GM23338 (cell line): Measurements from ENCODE around the gene ATG7. TPM values are rescaled to one million over a fixed set of nuclear protein-coding genes. Genes with fewer than 3 reads are reported as not detected.

ENCODE experiments used
- ATAC-seq: fragments of 200-7000 bp; cut with Tn5 transposase; 3 replicates; pipeline ENCODE4 v1.9.1; 2020
- DNase-seq: peaks from one replicate; pipeline ENCODE4 v3.0.0-alpha.2; 2015; ENCODE audit warnings: low spot score
- H2AFZ ChIP-seq: fragments of 200-600 bp; sonication (generic); 2 replicates; pipeline ENCODE4 v1.8.0; 2016; ENCODE audit warnings: antibody characterized with exemption, mild to moderate bottlenecking, moderate library complexity
- H3F3A ChIP-seq: fragments of 200-600 bp; sonication (generic); replicated peaks from 2 replicates; pipeline ENCODE4 v1.8.0; 2017; ENCODE audit warnings: antibody characterized with exemption, mixed run types, low read depth
- H3K27ac ChIP-seq: fragments of 200-600 bp; sonication (generic); 2 replicates; pipeline ENCODE4 v1.6.1; 2016; ENCODE audit warnings: low read depth
- H3K27me3 ChIP-seq: fragments of 200-600 bp; sonication (generic); 2 replicates; pipeline ENCODE4 v1.8.0; 2016; ENCODE audit warnings: mild to moderate bottlenecking, mixed run types, moderate library complexity; ENCODE audit not compliant: insufficient read depth
- H3K36me3 ChIP-seq: fragments of 200-600 bp; sonication (generic); 2 replicates; pipeline ENCODE4 v1.8.0; 2016; ENCODE audit warnings: mild to moderate bottlenecking; ENCODE audit not compliant: insufficient read depth
- H3K4me1 ChIP-seq: fragments of 200-600 bp; sonication (generic); 2 replicates; pipeline ENCODE4 v1.8.0; 2016; ENCODE audit warnings: mild to moderate bottlenecking, moderate library complexity; ENCODE audit not compliant: insufficient read depth
- H3K4me2 ChIP-seq: fragments of 200-600 bp; sonication (generic); 2 replicates; pipeline ENCODE4 v1.7.1; 2017; ENCODE audit warnings: mixed run types
- H3K4me3 ChIP-seq: fragments of 200-600 bp; sonication (generic); 2 replicates; pipeline ENCODE4 v1.6.1; 2016; ENCODE audit warnings: mixed run types
- H3K79me2 ChIP-seq: fragments of 200-600 bp; sonication (generic); replicated peaks from 2 replicates; pipeline ENCODE4 v1.8.0; 2017; ENCODE audit warnings: mild to moderate bottlenecking; ENCODE audit not compliant: insufficient read depth
- H3K9me2 ChIP-seq: fragments of 200-600 bp; sonication (generic); 2 replicates; pipeline ENCODE4 v1.8.0; 2017; ENCODE audit not compliant: insufficient read depth
- H4K20me1 ChIP-seq: fragments of 200-600 bp; sonication (generic); replicated peaks from 2 replicates; pipeline ENCODE4 v1.8.0; 2017; ENCODE audit warnings: mild to moderate bottlenecking; ENCODE audit not compliant: insufficient read depth
- H3K27ac Mint-ChIP-seq: 2 replicates; pipeline ENCODE4 v1.8.0; 2020; ENCODE audit warnings: inconsistent platforms, mild to moderate bottlenecking, moderate library complexity, mixed read lengths
- H3K27me3 Mint-ChIP-seq: 3 replicates; pipeline ENCODE4 v1.8.0; 2022; ENCODE audit warnings: low read depth, mild to moderate bottlenecking, moderate library complexity, mixed read lengths, inconsistent platforms; ENCODE audit not compliant: insufficient read depth, poor library complexity
- H3K36me3 Mint-ChIP-seq: 3 replicates; pipeline ENCODE4 v1.8.0; 2021; ENCODE audit warnings: low read depth, mild to moderate bottlenecking, inconsistent platforms, moderate library complexity, mixed read lengths
- H3K4me1 Mint-ChIP-seq: 3 replicates; pipeline ENCODE4 v1.8.0; 2020; ENCODE audit warnings: mild to moderate bottlenecking, inconsistent platforms, mixed read lengths
- H3K4me3 Mint-ChIP-seq: 3 replicates; pipeline ENCODE4 v1.8.0; 2021; ENCODE audit warnings: moderate library complexity, mild to moderate bottlenecking, inconsistent platforms, mixed read lengths
- H3K9me3 Mint-ChIP-seq: 3 replicates; pipeline ENCODE4 v1.8.0; 2020; ENCODE audit warnings: moderate library complexity, mild to moderate bottlenecking, inconsistent platforms, mixed read lengths
- CREB1 ChIP-seq: fragments of 250-450 bp; sonication (Bioruptor Pico); IDR thresholded peaks from 2 replicates; pipeline ENCODE4 v1.5.0; 2020; ENCODE audit warnings: low read depth, mild to moderate bottlenecking, moderate library complexity
- EZH2 ChIP-seq: fragments of 200-600 bp; sonication (generic); IDR thresholded peaks from one replicate; pipeline ENCODE4 v1.8.0; 2017; ENCODE audit warnings: antibody characterized with exemption, mild to moderate bottlenecking, low read depth; ENCODE audit not compliant: unreplicated experiment
- EZH2phosphoT487 ChIP-seq: fragments of 200-600 bp; sonication (generic); IDR thresholded peaks from one replicate; pipeline ENCODE4 v1.8.1; 2018; ENCODE audit warnings: antibody characterized with exemption; ENCODE audit not compliant: unreplicated experiment
- JUNB ChIP-seq: IDR thresholded peaks from one replicate; pipeline ENCODE4 v1.6.1; 2016; ENCODE audit warnings: antibody characterized with exemption; ENCODE audit not compliant: unreplicated experiment
- NANOG ChIP-seq: IDR thresholded peaks from 2 replicates; pipeline ENCODE4 v1.6.1; 2016; ENCODE audit warnings: antibody characterized with exemption, borderline replicate concordance
- POLR2AphosphoS5 ChIP-seq: IDR thresholded peaks from 2 replicates; pipeline ENCODE4 v1.6.1; 2016; ENCODE audit warnings: antibody characterized with exemption, low read depth
- STAT1 ChIP-seq: IDR thresholded peaks from one replicate; pipeline ENCODE4 v1.6.1; 2016; ENCODE audit warnings: antibody characterized with exemption; ENCODE audit not compliant: unreplicated experiment
- ZNF114 ChIP-seq: fragments of 250-450 bp; sonication (Bioruptor Pico); IDR thresholded peaks from 2 replicates; pipeline ENCODE4 v1.5.0; 2020; ENCODE audit warnings: mild to moderate bottlenecking, moderate library complexity
- ZNF331 ChIP-seq: fragments of 250-450 bp; sonication (Bioruptor Pico); IDR thresholded peaks from 2 replicates; pipeline ENCODE4 v1.5.0; 2020; ENCODE audit warnings: low read depth, mild to moderate bottlenecking, moderate library complexity
- polyA plus RNA-seq: library from polyadenylated mRNA; unstranded; fragments of >200 nt; fragmentation: Nextera tagmentation; extraction: Ambion mirVana; gene quantifications from 2 replicates; pipeline ENCODE4 v1.2.1, GENCODE V29; 2016
- total RNA-seq: library from RNA; depleted of rRNA; stranded (reverse); fragments of >200 nt; shearing (Covaris generic); gene quantifications from 2 replicates; pipeline ENCODE4 v1.2.3, GENCODE V29; 2014
- TF ChIP-seq, protein P1 (sequence below), 2 experiments: fragments of 200-600 bp in 1 of 2; sonication (generic) in 1 of 2; conservative IDR thresholded peaks; 2 replicates each; pipeline versions ENCODE4 v1.5.1 to v1.6.1; 2016 to 2017; ENCODE audit warnings: antibody characterized with exemption in 2 of 2, low read depth in 2 of 2, mild to moderate bottlenecking in 2 of 2, moderate library complexity in 1 of 2
- TF ChIP-seq, protein P2 (sequence below): IDR thresholded peaks from 2 replicates; pipeline ENCODE4 v1.6.1; 2016; ENCODE audit warnings: antibody characterized with exemption
- TF ChIP-seq, protein P3 (sequence below): IDR thresholded peaks from one replicate; pipeline ENCODE4 v1.6.1; 2018; ENCODE audit warnings: antibody characterized with exemption; ENCODE audit not compliant: unreplicated experiment
- TF ChIP-seq, protein P4 (sequence below): fragments of 250-450 bp; sonication (Bioruptor Pico); IDR thresholded peaks from 2 replicates; pipeline ENCODE4 v1.5.0; 2020; ENCODE audit warnings: mild to moderate bottlenecking, moderate library complexity

The ATG7 gene
- total and polyA plus RNA-seq, 2 experiments from 2014 or later: 16.2 to 36.7 TPM

DNA sequence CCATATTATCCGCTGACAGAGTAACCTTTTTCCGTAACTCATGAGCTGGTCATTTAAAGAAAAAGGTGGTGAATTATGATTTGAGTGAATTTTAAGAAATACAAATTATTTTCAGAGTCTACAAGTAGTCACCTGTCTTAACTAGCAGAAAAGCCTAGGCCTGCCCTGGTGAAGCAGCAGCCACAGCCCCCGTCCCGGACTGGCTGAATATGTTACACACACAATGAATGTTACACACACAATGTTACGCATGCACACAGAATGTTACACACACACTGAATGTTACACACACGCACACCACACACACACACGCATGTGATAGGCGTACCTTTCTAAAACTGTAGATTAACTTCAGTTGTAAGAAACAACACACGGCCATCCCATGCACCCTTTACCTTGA is 293.7 kb downstream of the ATG7 start:
- H3K27me3 ChIP-seq: no peaks in the 10 kb centered on the region
- DNase-seq: no peak
- H4K20me1 ChIP-seq: peaks cover 11% of the 10 kb centered on the region
- peaks cover 22% of the 10 kb centered on the region for H3K79me2 ChIP-seq
- no peak for ATAC-seq
- no peak overlapping the region for H3K4me2 ChIP-seq
- peaks cover 17% of the 10 kb centered on the region; the same call in 2 of the 3 replicates for H3K36me3 Mint-ChIP-seq
- no peaks in the 10 kb centered on the region for H3F3A ChIP-seq
- no peak overlapping the region for H2AFZ ChIP-seq
- H3K27me3 Mint-ChIP-seq: peaks cover 14% of the 10 kb centered on the region
- no peak overlapping the region for H3K4me3 ChIP-seq
- H3K9me2 ChIP-seq: no peaks in the 10 kb centered on the region
- no peaks in the 10 kb centered on the region; the same call in 1 of the 2 replicates for H3K36me3 ChIP-seq
- TF ChIP-seq POLR2AphosphoS5: no peak
- TF ChIP-seq, protein P1, sequence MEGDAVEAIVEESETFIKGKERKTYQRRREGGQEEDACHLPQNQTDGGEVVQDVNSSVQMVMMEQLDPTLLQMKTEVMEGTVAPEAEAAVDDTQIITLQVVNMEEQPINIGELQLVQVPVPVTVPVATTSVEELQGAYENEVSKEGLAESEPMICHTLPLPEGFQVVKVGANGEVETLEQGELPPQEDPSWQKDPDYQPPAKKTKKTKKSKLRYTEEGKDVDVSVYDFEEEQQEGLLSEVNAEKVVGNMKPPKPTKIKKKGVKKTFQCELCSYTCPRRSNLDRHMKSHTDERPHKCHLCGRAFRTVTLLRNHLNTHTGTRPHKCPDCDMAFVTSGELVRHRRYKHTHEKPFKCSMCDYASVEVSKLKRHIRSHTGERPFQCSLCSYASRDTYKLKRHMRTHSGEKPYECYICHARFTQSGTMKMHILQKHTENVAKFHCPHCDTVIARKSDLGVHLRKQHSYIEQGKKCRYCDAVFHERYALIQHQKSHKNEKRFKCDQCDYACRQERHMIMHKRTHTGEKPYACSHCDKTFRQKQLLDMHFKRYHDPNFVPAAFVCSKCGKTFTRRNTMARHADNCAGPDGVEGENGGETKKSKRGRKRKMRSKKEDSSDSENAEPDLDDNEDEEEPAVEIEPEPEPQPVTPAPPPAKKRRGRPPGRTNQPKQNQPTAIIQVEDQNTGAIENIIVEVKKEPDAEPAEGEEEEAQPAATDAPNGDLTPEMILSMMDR (conservative IDR thresholded peaks at IDR 0.05; ENCODE audit: low read depth in 2 of 2): no peak
- TF ChIP-seq ZNF114 (CRISPR knock-in tag): no peak
- TF ChIP-seq JUNB: no peak
- no peak for TF ChIP-seq CREB1 (CRISPR knock-in tag)
- TF ChIP-seq NANOG: no peak
- TF ChIP-seq, protein P2, sequence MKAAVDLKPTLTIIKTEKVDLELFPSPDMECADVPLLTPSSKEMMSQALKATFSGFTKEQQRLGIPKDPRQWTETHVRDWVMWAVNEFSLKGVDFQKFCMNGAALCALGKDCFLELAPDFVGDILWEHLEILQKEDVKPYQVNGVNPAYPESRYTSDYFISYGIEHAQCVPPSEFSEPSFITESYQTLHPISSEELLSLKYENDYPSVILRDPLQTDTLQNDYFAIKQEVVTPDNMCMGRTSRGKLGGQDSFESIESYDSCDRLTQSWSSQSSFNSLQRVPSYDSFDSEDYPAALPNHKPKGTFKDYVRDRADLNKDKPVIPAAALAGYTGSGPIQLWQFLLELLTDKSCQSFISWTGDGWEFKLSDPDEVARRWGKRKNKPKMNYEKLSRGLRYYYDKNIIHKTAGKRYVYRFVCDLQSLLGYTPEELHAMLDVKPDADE: no peak
- TF ChIP-seq, protein P3, sequence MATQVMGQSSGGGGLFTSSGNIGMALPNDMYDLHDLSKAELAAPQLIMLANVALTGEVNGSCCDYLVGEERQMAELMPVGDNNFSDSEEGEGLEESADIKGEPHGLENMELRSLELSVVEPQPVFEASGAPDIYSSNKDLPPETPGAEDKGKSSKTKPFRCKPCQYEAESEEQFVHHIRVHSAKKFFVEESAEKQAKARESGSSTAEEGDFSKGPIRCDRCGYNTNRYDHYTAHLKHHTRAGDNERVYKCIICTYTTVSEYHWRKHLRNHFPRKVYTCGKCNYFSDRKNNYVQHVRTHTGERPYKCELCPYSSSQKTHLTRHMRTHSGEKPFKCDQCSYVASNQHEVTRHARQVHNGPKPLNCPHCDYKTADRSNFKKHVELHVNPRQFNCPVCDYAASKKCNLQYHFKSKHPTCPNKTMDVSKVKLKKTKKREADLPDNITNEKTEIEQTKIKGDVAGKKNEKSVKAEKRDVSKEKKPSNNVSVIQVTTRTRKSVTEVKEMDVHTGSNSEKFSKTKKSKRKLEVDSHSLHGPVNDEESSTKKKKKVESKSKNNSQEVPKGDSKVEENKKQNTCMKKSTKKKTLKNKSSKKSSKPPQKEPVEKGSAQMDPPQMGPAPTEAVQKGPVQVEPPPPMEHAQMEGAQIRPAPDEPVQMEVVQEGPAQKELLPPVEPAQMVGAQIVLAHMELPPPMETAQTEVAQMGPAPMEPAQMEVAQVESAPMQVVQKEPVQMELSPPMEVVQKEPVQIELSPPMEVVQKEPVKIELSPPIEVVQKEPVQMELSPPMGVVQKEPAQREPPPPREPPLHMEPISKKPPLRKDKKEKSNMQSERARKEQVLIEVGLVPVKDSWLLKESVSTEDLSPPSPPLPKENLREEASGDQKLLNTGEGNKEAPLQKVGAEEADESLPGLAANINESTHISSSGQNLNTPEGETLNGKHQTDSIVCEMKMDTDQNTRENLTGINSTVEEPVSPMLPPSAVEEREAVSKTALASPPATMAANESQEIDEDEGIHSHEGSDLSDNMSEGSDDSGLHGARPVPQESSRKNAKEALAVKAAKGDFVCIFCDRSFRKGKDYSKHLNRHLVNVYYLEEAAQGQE: no peak
- no peak for TF ChIP-seq STAT1
- no peak for TF ChIP-seq ZNF331 (CRISPR knock-in tag)
- TF ChIP-seq, protein P4, sequence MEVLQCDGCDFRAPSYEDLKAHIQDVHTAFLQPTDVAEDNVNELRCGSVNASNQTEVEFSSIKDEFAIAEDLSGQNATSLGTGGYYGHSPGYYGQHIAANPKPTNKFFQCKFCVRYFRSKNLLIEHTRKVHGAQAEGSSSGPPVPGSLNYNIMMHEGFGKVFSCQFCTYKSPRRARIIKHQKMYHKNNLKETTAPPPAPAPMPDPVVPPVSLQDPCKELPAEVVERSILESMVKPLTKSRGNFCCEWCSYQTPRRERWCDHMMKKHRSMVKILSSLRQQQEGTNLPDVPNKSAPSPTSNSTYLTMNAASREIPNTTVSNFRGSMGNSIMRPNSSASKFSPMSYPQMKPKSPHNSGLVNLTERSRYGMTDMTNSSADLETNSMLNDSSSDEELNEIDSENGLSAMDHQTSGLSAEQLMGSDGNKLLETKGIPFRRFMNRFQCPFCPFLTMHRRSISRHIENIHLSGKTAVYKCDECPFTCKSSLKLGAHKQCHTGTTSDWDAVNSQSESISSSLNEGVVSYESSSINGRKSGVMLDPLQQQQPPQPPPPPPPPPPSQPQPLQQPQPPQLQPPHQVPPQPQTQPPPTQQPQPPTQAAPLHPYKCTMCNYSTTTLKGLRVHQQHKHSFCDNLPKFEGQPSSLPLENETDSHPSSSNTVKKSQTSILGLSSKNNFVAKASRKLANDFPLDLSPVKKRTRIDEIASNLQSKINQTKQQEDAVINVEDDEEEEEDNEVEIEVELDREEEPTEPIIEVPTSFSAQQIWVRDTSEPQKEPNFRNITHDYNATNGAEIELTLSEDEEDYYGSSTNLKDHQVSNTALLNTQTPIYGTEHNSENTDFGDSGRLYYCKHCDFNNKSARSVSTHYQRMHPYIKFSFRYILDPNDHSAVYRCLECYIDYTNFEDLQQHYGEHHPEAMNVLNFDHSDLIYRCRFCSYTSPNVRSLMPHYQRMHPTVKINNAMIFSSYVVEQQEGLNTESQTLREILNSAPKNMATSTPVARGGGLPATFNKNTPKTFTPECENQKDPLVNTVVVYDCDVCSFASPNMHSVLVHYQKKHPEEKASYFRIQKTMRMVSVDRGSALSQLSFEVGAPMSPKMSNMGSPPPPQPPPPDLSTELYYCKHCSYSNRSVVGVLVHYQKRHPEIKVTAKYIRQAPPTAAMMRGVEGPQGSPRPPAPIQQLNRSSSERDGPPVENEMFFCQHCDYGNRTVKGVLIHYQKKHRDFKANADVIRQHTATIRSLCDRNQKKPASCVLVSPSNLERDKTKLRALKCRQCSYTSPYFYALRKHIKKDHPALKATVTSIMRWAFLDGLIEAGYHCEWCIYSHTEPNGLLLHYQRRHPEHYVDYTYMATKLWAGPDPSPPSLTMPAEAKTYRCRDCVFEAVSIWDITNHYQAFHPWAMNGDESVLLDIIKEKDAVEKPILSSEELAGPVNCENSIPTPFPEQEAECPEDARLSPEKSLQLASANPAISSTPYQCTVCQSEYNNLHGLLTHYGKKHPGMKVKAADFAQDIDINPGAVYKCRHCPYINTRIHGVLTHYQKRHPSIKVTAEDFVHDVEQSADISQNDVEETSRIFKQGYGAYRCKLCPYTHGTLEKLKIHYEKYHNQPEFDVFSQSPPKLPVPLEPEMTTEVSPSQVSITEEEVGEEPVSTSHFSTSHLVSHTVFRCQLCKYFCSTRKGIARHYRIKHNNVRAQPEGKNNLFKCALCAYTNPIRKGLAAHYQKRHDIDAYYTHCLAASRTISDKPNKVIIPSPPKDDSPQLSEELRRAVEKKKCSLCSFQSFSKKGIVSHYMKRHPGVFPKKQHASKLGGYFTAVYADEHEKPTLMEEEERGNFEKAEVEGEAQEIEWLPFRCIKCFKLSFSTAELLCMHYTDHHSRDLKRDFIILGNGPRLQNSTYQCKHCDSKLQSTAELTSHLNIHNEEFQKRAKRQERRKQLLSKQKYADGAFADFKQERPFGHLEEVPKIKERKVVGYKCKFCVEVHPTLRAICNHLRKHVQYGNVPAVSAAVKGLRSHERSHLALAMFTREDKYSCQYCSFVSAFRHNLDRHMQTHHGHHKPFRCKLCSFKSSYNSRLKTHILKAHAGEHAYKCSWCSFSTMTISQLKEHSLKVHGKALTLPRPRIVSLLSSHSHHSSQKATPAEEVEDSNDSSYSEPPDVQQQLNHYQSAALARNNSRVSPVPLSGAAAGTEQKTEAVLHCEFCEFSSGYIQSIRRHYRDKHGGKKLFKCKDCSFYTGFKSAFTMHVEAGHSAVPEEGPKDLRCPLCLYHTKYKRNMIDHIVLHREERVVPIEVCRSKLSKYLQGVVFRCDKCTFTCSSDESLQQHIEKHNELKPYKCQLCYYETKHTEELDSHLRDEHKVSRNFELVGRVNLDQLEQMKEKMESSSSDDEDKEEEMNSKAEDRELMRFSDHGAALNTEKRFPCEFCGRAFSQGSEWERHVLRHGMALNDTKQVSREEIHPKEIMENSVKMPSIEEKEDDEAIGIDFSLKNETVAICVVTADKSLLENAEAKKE: no peak
- TF ChIP-seq EZH2: no peak
- TF ChIP-seq EZH2phosphoT487: no peak
- H3K4me1 ChIP-seq: no peaks in the 10 kb centered on the region; the same call in 1 of the 2 replicates
- no peak overlapping the region for H3K4me3 Mint-ChIP-seq
- H3K4me1 Mint-ChIP-seq: peaks cover 5% of the 10 kb centered on the region
- H3K9me3 Mint-ChIP-seq: no peaks in the 10 kb centered on the region
- no peak overlapping the region for H3K27ac ChIP-seq
- H3K27ac Mint-ChIP-seq: no peak overlapping the region
